Measurements from ENCODE around the gene UBAP2L.

DNA sequence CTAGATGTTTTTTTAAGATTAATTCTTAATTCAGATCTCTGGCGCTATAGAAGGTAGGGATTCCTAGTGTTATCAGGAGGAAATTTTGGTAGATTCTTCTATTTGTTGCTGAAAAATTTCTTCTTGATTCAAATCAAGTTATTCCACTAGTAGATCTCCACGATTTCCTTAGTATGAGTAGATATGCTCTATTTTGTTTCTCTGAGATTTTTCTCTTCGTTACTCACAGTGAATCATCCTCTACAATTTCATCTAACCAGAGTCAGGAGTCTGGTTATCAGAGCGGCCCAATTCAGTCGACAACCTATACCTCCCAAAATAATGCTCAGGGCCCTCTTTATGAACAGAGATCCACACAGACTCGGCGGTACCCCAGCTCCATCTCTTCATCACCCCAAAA is 32.9 kb downstream of the UBAP2L start:
- TF ChIP-seq POLR2A (IDR thresholded peaks at IDR 0.05; ENCODE audit: extremely low read depth, insufficient read length) (no peak), MYC (IDR thresholded peaks at IDR 0.05; ENCODE audit: low read depth, low read length) (no peak)
- TF ChIP-seq, protein P1, sequence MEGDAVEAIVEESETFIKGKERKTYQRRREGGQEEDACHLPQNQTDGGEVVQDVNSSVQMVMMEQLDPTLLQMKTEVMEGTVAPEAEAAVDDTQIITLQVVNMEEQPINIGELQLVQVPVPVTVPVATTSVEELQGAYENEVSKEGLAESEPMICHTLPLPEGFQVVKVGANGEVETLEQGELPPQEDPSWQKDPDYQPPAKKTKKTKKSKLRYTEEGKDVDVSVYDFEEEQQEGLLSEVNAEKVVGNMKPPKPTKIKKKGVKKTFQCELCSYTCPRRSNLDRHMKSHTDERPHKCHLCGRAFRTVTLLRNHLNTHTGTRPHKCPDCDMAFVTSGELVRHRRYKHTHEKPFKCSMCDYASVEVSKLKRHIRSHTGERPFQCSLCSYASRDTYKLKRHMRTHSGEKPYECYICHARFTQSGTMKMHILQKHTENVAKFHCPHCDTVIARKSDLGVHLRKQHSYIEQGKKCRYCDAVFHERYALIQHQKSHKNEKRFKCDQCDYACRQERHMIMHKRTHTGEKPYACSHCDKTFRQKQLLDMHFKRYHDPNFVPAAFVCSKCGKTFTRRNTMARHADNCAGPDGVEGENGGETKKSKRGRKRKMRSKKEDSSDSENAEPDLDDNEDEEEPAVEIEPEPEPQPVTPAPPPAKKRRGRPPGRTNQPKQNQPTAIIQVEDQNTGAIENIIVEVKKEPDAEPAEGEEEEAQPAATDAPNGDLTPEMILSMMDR (IDR thresholded peaks at IDR 0.05; ENCODE audit: low read depth, low read length): no peak
- TF ChIP-seq, protein P2, sequence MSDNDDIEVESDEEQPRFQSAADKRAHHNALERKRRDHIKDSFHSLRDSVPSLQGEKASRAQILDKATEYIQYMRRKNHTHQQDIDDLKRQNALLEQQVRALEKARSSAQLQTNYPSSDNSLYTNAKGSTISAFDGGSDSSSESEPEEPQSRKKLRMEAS (IDR thresholded peaks at IDR 0.05; ENCODE audit: low read depth, low read length): no peak

Data from NB4 (cell line).